NCI-H1694 treated with DMSO at 0.1 percent for 48 hours (cell line): ENCODE results near the gene CPD.
A peak's percentile ranks its signal among the peaks of the same experiment; 100 is the strongest.
"Not testable (repeated sequence)": the region's sequence is repeated elsewhere in the genome, so short reads cannot be mapped to it uniquely, and the experiment has no call there.

ENCODE experiments used
- DNase-seq: peaks from one replicate; lab custom pipeline; 2025; lab: John Stamatoyannopoulos, UW

The CPD gene

GRCh38 chr17:30388321-30389179 lies 9.8 kb downstream of the CPD start:
- no peak for DNase-seq

GRCh38 chr17:30389756-30390300 lies 11.1 kb downstream of the CPD start:
- DNase-seq = no peak

DNA sequence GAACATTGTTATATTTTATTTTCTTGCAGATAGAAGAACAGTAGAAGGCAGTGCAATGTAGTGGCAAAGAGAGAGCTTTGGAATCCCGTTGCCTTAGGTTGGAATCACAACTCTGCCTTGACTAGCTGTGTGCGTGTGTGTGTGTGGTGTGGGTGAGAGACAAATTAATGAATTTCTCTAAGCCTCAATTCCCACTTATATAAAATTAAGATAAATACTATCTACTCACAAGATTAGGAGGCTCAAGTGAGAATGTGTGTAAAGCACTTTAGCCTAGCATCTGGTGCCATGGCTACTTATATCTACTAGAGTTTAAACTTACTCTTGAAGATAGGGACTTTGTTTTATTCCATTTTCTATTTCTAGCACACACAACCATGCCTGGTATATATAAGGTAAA lies 12.8 kb downstream of the CPD start:
- DNase-seq = no peak

DNA sequence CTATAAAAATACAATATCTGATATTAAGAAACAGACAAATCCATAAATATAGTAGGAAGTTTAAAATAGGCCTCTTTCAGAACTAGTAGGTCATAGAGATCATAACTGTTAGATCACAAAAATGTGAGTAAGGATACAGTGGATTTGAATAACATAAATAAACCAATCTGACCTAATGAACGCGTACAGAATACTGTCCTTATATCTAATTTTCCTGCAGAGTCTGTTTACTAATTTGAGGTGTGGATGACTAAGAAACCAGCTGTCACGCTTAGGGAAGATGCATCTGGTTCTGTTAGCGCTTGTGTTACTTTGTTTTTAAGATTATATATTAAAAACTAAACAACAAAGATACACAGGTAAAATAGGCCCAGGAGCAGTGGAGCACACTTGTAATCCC lies 14.8 kb downstream of the CPD start:
- peak; percentile 50 for DNase-seq

- DNase-seq = no peak
Measured at GRCh38 chr17:30393911-30394867, 15.5 kb downstream of the CPD start.

GRCh38 chr17:30395398-30396022 lies 16.8 kb downstream of the CPD start:
- DNase-seq = no peak

DNA sequence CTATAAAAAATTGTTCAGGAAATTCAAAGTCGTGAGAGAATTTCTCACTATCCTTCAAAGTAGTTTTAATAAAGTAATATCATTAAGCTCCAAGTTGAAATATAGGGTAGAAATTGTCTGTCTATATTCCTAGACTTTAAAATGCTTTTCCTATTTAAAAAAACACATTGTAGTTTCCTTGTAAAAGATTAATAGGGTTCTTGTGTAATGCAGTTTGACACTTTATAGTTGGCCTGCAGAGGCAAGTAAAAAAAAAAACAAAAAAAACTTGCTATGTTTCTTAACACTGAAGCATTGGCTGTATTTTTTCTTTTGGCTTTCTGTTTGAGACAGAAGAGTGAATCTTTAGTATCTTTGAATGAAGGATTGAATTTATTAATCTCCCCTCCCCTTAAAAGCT lies 17.4 kb downstream of the CPD start:
- no peak for DNase-seq

GRCh38 chr17:30396612-30397011 lies 17.9 kb downstream of the CPD start:
- no peak for DNase-seq

GRCh38 chr17:30398328-30399041 lies 19.8 kb downstream of the CPD start:
- DNase-seq = no peak

GRCh38 chr17:30401097-30401496 lies 22.4 kb downstream of the CPD start:
- DNase-seq = no peak

- DNase-seq = no peak
Measured at GRCh38 chr17:30405161-30405560, 26.4 kb downstream of the CPD start.

DNA sequence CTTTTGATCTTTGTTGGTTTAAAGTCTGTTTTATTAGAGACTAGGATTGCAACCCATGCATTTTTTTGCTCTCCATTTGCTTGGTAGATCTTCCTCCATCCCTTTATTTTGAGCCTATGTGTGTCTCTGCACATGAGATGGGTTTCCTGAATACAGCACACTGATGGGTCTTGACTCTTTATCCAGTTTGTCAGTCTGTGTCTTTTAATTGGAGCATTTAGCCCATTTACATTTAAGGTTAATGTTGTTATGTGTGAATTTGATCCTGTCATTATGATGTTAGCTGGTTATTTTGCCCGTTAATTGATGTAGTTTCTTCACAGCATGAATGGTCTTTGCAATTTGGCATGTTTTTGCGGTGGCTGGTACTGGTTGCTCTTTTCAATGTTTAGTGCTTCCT lies 31.9 kb downstream of the CPD start:
- not testable (repeated sequence) for DNase-seq

GRCh38 chr17:30412008-30412496 lies 33.3 kb downstream of the CPD start:
- DNase-seq = not testable (repeated sequence)

GRCh38 chr17:30413109-30413508 lies 34.4 kb downstream of the CPD start:
- DNase-seq = no peak

- no peak for DNase-seq
Measured at GRCh38 chr17:30414486-30414885, 35.8 kb downstream of the CPD start.

- DNase-seq = no peak
Measured at GRCh38 chr17:30415491-30415890, 36.8 kb downstream of the CPD start.

DNA sequence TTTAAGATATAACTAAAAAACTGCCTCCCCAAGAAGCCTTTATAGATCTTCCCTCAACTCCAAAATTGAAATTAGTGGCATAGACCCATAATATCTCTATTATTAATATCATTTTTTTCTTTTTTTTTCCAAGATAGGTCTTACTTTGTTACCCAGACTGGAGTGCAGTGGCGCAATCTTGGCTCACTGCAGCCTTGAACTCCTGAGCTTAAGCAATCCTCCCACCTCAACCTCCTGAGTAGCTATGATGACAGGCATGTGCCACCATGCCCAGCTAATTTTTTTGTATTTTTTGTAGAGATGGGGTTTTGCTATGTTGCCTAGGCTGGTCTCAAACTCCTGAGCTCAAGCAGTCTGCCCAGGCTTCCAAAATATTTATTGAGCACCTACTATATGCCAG lies 39.3 kb downstream of the CPD start:
- DNase-seq = not testable (repeated sequence)

DNA sequence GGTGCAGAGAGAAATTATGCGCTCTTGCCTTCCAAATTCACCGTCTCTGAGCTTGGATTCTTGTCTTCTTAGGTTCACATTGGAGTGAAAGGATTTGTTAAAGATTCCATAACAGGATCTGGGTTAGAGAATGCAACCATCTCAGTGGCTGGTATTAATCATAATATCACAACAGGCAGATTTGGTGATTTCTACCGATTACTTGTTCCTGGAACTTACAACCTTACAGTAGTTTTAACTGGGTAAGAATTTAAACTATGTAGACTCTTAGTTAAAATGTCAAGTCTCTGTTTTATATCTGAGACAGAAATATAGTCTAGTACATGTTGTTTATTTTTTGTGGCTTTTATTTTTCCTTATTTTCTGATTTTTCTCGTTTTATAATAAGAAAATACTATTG lies 42.9 kb downstream of the CPD start:
- DNase-seq = no peak

GRCh38 chr17:30422171-30422570 lies 43.4 kb downstream of the CPD start:
- no peak for DNase-seq

DNA sequence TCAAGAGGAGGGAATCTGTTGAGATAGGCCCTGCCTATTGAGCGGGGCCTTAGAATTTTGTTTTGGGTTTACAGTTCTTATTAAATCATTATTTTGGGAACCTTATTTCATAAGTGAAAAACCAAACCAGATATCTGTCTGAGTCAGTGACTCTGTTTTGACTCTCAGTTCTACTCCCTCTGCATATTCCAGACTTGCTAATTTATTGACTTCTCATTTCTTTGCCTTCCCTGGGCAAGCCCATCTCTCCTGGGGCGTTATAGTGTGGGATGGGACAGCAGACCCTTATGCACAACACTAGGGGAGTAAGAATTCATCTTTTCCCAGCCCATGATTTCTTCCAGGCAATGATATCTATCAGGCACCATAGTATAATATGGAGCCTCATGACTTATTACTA lies 45.7 kb downstream of the CPD start:
- DNase-seq = no peak

DNA sequence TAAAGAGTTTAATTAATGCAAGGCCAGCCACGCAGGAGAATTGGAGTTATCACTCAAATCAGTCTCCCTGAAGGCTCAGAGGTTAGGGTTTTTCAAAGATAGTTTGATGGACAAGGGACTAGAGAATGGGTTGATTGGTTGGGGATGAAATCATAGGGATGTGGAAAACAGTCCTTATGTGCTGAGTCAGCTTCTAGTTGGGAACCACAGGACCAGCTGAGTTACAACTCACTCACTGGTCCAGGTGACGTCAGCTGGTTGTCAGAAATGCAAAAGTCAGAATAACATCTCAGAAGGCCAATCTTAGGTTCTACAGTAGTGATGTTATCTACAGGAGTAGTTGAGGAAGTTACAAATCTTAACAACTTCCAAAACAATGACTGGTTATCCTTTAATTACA lies 47.6 kb downstream of the CPD start:
- no peak for DNase-seq
